Superior temporal gyrus (tissue), 1 donor: ENCODE data around the gene SLC9B1.

Experiments
- DNase-seq: peaks from one replicate; pipeline ENCODE4 v3.0.0-alpha.2; 2016; ENCODE audit errors: extremely low spot score

SLC9B1 gene, protein sequence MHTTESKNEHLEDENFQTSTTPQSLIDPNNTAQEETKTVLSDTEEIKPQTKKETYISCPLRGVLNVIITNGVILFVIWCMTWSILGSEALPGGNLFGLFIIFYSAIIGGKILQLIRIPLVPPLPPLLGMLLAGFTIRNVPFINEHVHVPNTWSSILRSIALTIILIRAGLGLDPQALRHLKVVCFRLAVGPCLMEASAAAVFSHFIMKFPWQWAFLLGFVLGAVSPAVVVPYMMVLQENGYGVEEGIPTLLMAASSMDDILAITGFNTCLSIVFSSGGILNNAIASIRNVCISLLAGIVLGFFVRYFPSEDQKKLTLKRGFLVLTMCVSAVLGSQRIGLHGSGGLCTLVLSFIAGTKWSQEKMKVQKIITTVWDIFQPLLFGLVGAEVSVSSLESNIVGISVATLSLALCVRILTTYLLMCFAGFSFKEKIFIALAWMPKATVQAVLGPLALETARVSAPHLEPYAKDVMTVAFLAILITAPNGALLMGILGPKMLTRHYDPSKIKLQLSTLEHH

DNA sequence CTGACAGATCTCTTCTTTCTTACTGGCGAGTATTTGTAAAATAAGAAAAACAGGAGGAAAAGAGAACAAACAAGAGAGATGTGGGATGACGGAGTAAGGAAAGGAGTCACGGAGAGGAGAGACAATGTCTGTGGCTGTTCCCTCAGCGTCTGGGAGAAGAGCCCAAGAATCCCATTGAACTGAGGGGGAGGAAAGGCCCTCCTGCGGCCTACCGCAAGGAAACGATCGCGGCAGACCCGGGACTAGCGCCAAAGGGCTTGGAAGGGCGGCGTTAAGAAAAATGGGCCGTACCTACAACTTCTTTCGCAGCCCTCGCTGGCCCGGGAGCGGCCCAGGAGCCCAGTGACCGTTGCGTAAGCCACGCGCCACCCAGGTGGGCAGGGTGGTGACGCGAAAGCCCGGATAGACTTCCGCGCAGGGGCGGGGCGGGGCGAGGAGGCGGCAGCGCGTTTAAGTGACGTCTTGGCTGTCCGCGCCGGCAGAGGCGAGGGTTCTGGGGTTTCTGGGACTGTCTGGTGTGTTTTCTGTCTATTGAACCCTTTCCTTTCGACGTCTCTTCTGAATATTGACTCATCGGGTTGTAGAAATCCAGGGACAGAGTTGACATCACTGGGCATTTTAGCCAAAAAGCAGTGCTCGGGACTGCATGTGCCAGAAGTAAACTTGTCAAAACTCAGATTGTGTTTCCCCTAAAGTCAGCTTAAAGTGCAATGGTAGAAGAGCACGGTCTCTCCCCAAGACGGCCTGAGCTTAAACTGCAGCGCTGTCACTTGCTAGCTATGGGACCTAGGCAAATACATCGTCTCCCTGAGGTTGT, at the start of gene SLC9B1:
Gene SLC9B1, minus strand, starts transcription at position 398 of the 817 bp plus-strand sequence. CDS start 27,994 bp downstream, outside the sequence.
- peak; percentile 80 for DNase-seq

DNA sequence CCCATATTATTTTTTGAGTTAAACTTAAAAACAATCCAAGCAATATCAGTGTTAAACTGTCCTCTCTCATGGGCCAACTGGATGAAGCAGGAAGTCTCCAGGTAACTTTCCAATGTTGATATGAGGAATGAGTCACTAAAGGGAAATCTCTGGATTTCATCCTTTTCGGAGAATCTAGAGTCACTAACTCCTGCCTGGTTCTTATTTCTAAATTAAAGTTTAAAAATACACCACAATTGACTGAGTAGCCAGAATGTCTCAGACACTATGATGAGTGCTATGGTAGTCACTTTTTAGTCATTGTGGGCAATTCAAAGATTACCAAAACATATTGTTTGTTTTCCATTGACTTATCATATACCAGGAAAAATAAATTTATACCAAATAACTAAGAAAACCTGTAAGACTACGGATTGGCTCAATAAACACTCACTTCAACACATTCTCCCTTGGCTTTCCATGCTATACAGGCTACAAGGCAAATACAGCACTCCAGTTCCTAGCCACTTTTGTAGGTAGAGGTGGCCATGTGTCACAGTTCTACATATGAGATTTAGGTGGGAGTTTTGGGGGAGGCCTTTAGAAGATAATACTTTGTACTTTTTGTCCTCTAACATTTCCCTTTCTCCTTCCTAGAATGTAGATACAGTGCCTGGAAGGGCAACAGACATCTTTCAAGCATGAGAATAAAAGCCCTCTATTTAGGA, 48.5 kb upstream of the SLC9B1 start:
- DNase-seq = no peak

DNA sequence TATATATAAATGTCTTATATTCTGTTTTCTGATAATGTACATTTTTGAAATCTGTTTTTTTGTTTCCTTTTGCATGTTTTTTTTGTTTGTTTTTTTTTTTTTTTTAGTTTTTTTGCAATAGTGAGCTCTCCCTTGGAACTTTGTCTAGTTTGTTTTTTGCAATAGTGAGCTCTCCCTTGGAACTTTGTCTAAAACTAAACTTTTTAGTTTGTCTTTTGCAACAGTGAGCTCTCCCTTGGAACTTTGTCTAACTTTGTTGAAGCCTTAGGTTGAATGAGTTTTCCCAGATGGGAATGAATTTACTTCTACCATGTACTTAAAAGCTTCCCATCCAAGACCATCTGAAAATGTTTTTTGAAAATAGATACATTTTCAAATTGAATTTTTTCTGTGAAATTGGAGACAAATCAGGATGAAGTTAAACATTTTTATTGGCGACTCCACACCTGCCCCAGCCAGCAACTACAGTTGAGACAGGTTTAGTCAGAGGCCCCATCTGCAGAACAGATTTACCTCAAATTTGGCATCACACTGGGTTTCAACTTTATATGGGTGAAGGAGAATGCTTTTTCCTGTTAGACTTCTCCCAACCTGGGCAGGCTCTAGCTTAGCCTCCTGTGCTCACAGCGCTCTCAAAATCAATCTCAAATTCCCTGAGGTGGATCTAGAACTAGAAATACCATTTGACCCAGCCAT, 41.1 kb upstream of the SLC9B1 start:
- DNase-seq = no peak

DNA sequence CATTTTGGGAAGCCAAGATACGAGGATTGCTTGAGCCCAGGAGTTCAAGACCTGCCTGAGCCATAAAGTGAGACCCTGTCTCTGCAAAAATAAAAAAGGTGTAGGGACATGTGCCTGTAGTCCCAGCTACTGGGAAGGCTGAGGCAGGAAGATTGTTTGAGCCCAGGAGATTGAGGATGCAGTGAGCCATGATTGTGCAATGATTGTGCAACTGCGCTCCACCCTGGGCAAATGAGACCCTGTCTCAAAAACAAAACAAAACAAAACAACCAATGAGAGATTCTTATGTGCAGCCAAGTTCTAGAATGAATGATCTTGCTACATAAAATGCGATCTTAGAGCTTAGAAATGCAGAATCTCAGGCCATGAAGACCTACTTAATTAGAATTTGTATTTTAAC, 34.5 kb upstream of the SLC9B1 start:
- no peak for DNase-seq

DNA sequence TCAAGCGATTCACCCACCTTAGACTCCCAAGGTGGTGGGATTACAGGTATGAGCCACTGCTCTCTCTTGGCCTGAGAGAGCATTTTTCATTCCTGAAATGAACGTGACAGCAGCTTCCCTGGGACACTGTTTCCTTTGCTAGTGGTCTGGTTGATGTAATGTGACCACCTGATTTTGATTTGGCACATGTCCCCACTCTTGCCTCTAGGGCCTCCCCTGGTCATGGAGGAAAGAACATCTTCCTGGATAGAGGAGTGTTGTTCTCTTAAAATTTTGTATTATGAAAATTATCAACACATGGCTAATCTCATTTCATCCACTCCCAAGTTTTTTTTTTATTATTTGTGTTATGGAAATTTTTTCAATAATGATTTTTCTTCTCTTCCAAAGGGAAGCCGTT, 33.3 kb upstream of the SLC9B1 start:
- DNase-seq = no peak

DNA sequence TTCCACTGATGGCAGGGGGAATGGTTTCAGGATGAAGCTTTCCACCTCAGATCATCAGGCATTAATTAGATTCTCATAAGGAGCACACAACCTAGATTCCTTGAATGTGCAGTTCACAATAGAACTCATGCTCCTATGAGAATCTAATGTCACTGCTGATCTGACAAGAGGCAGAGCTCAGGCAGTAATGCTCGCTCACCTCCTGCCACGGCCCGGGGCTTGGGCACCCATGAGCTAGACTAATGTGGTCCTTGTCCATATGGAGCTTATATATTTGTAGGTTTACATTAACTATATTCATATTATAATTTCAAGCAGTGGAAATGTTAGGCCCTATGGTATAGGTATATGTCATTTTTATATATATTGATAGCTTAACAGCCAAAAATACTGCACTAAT, 32.6 kb upstream of the SLC9B1 start:
- no peak for DNase-seq

DNA sequence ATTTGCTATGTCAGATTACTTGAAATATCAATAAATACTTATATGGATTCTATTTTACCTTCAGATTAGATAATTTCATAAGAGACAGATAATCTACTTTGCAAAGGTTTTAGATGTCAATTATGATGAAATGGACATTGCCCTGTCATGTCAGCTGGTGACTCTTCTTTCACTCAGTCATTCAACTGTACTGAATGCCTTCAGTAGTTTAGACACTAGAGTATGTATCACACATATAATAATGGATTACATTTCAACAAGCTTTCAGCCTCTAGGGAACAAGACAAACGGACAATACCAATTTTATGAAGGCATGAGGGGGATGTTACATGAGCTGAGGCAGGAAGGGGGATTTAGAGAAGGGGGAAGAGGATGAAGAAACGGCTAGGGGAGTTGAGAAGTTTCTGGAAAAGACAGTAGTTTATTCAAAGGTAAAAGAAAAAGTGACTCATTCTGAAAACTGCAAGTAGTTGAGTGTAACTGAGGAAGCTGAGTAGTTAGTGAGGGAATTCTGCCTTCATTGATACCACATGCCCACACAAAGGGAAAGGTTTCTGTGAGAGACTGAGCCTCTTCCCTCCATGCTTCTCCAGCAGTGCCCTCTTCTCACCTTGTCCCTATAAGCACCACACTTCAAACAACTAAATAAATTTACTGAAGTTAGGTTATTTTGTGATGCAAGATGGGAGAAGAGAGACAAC, 31.4 kb upstream of the SLC9B1 start:
- DNase-seq = no peak

DNA sequence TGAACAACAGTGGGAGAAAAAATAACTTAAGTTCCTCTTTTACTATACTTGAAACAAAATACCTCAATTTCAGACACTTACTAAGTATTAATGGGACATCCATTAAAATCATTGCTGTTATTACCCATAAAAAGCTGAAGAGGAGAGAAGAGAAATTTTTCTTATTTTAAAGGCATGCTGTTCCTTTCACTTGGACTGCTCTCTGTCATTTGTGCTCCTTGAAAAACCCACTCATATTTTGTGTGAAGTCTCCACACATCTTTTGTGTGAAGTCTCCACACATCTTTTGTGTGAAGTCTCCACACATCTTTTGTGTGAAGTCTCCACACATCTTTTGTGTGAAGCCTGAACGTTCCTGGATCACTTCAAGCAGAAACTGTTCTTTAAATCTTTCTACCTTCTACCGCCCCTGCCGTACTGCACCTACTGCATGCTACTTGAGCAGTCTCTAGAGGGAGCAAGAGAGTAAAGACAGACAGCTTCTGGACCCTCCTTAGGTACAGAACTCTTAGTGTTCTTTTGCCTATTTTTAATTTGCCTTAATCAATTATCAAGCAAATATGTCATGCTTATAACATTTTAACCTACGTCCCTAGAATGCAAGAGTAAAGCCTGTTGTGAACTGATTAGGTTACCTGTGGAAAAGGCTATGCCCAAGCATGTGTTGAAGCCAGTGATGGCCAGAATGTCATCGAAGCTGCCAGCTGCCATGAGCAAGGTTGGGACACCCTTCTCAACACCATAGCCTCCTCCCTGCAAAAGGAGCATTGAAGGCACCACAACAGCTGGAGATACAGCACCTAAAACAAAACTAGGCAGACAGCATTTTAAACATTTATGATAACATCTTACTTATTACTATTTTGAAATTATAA, 27.1 kb upstream of the SLC9B1 start:
- DNase-seq = peak; percentile 53

DNA sequence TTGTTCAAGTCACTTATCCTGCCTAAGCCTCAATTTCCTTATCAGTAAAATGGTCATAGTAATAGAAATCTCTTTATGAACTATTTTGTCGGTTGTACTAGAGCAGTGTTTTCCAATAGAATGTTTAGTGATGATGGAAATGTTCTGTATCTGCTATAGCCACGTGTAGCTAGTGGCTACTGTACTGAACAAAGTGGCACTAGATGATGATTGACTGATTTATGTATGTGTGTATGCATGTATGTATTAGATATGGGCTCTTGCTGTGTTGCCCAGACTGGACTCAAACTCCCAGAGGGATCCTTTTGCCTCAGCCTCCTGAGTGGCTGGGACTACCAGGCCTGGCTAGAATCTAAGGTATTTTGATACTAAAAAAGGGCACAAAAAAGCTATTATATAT, 24.7 kb upstream of the SLC9B1 start:
- no peak for DNase-seq

DNA sequence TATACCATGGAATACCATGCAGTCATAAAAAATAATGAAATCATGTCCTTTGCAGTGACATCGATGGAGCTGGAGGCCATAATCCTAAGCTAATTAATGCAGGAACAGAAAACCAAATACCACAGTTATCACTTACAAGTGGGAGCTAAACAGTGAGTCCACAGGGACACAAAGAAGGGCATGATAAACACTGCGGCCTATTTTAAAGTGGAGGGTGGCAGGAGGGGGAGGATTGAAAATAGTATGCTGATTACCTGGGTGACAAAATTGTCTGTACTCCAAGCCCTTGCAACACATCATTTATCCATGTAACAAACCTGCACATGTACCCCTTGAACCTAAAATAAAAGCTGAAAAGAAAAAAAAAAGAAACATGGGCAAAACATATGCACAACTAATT, 16.7 kb upstream of the SLC9B1 start:
- no peak for DNase-seq

DNA sequence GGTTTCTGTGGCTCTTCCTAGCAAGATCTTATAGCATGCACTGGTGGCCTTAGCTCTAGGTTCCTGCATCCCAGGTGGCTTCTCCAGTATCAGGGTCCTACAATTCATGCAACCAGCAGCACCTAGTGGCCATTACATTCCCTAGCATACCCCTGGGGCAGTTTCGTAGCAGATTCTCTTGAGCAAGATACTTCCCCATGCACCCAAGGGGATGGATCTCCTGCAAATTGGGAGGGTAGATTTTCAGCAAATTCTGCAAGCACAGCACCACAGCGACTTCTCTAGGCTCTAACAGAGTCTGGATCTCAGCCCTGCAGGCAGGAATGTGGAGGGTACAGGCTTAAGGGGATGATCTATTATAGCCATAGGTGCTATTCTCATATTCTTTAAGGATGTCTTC, 13.1 kb upstream of the SLC9B1 start:
- DNase-seq = no peak

DNA sequence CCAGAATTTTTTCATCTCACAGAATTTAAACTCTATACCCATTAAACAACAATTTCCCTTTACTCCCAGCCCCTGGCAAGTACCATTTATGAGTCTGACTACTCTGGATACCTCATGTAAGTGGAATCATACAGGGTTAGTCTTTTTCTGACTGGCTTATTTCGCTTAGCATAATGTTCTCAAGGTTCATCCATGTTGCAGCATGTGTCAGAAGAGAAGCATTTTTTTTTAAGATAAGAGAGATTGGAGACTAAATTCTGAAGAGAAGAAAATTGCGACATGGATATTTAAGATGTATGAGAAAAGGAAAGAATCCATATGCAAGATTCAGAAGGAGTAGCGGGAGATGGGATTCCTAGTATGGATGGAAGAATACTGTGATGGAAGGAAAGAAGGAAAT, 11.3 kb upstream of the SLC9B1 start:
- DNase-seq = no peak

DNA sequence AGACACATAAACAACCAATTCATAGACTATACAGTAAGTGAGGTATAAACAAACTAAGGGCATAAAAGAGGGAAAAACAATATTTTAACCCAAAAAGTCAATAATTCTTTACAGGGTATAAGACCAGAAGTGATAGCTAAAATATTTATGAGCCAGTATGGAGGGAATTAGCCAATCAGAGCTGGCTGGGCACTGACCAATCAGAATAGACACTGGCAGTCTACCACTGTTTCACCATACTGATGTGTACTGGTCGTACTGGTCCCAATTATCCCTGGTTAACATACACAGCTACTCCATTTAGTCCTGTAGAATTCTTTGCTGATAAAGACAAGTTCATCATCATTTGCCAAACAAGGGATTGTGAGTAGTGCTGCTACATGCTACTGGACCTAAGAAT, 9.8 kb upstream of the SLC9B1 start:
- DNase-seq = no peak

DNA sequence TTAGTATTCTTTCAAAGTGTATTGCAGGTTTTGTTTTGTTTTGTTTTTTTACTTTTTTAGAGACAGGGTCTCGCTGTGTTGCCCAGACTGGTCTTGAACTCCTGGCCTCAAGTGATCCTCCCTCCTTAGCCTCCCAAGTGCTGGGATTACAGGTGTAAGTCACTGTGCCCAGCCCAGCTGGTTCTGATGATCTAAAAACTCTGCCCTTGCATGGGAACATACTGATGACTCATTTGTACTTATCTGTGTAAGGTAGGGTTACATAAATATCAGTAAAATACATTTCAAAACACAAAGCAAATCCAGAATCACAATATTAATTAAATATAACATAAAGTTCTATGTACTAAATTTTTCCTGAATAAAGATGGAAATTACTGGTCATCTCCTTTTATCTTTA, 7.4 kb upstream of the SLC9B1 start:
- DNase-seq = no peak

DNA sequence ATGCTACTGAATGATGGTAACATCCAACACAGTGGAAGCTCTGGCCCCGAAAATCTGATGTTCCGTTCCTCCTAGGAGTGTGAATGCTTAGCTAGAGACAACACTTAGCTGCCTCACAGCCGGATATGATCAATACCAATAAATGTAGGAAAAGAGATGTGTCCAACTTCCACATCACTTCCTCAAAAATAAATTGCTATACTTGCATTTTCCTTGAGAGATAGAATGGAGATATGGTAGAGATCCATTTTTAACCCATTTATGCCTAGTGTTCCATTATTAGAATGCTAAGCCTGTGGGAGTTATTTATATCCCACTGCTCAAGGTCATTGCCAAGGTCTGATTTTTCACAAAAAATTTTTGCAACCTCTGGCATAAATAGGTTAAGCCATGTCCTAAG, 5.5 kb upstream of the SLC9B1 start:
- no peak for DNase-seq

DNA sequence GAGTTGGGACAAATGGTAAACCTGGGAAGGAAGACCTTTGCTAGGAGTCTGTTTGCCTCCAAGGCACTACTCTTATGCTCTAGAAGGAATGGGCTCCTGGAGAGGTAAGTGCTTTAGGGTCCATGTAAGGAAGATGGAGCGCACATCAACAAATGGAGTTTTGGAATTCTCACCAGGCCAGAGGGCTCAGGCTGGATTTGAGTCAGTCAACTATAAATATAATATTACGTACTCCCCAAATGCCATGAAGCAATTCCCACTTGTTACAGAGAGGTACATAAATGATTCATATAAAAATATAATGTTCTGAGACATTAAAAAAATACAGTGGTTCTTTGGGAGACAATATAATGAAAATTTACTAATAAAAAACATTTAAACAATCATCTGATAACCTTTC, 1.6 kb upstream of the SLC9B1 start:
- no peak for DNase-seq

DNA sequence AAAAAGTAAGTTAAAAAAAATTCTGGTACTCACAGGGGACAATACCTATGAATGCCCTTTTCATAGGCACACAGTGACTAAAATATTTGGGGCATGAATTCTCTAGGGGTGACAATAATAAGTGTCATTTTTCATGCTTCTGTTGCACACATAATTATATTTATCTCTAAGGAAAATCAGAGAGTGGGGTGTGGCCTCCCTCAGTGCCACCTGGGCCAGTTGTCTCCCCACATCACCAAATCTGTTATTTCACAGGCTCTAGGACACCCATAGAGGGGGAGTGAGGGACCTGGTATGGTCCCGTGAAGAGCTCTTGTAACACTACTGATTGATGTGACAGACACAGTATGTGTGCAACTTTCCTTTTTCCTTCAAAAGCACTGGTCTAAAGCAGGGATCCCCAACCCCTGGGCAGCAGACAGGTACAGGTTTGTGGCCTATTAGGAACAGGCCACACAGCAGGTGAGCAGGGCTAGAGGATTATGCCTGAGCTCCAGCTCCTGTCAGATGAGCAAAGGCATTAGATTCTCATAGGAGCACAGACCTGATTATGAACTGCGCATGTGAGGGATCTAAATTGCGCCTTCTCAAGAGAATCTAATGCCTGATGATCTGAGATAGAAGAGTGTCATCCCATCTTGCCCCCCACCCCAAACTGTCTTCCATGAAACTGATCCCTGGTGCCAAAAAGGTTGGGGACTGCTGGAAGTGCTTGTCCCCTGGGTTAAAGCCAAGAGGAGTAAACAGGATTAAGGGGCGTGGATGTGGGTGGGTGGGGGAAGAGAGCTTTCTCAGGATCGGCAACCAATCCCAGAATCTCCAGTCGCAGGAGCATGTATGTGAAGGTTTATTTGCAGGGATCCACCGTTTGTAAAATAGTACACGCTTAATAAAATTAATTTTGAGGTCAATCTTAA, 856 bp downstream of the SLC9B1 start:
- no peak for DNase-seq

DNA sequence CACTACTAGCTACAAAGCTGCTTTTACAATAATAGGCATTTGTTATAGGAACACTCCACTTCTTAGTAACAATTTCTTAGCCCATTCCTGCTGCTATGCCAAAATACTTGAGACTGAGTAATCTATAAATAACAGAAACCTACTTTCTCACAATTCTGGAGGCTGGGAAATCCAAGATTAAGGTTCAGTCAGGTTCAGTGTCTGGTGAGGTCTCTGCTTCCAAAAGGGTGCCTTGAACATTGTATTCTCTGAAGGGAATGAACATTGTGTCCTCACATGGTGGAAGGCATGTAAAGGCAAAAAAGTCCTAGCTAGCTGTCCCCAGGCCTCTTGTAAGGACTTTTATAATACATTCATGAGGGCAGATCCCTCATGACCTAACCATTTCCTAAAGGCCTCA, 7.0 kb downstream of the SLC9B1 start:
- no peak for DNase-seq

DNA sequence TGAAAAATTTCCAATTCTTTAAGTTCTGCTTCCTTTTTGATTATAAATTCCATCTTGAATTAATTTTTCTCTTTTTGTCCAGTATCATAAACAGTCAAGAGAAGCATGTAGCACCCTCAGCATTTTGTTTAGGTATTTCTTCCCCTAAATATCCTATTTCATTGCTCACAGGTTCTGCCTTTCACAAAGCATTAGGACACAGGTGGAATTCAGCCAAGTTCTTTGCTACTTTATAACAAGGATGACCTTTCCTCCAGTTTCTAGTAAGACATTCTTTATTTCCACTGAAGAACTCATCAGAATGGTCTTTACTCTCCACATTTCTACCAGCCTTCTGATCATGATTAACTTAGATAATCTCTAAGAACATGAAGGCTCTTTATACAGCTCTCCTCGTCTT, 7.4 kb downstream of the SLC9B1 start:
- DNase-seq = no peak
